ENCODE results near the gene NAPSA.

Gene NAPSA

DNA sequence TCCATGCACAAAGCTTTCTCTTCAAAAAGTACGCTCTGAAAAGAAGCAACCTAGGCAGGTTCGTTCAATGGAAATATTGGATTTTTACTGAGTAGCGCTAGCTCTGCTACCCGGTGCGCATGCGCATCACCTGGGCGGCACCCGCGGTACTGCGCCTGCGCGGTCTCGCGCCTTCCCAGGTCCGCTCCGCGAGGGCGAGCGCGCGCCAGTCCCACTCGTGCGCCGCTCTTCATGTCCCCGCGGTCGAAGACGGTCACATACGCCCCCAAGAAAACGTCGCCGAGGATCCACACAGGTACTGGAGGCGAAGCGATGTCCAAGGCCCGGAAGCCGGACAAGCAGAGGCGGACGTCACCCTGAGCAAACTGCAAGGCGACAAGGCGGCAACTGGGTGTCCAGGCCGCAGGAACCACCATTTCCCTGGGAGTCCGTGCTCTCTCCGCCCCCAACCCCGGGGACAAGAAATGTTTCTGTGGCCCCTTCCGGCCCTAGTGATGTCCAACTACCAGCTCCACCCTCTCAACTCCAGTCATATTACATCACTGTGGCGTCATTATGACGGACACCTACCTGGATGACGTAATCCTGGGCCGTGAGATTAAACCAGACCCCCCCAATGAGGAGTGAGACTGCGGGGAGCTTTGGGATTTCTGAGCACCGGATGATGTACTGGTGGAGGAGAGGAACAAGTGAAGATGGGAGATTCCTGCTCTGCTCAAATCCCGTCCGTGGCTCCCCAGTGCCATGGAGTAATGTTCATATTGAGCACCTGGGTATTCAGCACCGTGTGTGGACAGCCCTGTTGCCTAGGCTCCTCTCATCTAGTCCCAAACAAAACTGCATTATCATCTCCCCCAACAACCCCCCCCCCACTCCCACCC is 31.5 kb downstream of the NAPSA start:
- Histone ChIP-seq H3K79me2 (ENCODE audit: control insufficient read depth, low read length) (peaks cover 44% of the 10 kb centered on the region), H3K4me2 (ENCODE audit: low read length) (peak overlapping the region; percentile 99), H4K20me1 (ENCODE audit: control insufficient read depth, insufficient read depth, low read depth, low read length) (peaks cover 10% of the 10 kb centered on the region), H3F3A (ENCODE audit: control insufficient read depth, insufficient read depth) (peaks cover 30% of the 10 kb centered on the region), H3K4me1 (ENCODE audit: control insufficient read depth, low read length) (peaks cover 64% of the 10 kb centered on the region), H3K27ac (ENCODE audit: low read depth, low read length) (peak overlapping the region; percentile 85), H3K27me3 (ENCODE audit: control insufficient read depth, low read length) (no peaks in the 10 kb centered on the region), H3K9me3 (ENCODE audit: control insufficient read depth, insufficient read depth, low read length) (no peaks in the 10 kb centered on the region), H3K4me3 (ENCODE audit: low read length) (peak overlapping the region; percentile 84), H3K9me2 (replicated peaks; ENCODE audit: control insufficient read depth, low read length) (no peaks in the 10 kb centered on the region), H3K36me3 (ENCODE audit: control insufficient read depth, low read length) (peaks cover 67% of the 10 kb centered on the region)
- TF ChIP-seq EZH2phosphoT487 (IDR thresholded peaks at IDR 0.05; ENCODE audit: borderline replicate concordance, low read length) (no peak), CTCF (IDR thresholded peaks at IDR 0.05; ENCODE audit: low read depth, low read length, poor library complexity, severe bottlenecking) (no peak)

DNA sequence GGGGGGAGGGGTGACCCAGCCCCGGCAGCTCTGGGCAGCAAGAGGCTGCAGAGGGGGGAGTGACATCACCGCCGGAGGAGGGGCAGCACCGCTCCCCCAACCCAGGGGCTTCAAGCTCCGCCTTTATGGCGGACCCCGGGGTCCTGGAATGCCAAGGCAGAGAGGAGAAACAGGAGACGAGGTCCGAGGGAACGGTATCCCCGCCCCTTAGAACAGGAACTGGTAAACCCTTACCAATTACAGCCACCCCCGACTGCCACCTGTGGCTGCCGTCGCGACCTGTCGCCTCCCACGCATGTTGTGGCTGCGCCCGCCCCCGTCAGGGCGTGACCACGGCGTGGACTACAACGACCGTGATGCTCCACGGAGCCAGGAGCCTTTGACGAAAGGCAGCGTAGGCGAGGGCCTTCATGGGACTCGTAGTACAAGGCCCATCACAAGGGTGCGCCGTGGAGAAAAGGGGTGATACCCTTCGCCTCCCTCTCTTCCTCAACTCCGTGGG is 32.2 kb downstream of the NAPSA start:
- Histone ChIP-seq H3K9me2 (replicated peaks; ENCODE audit: control insufficient read depth, low read length) (no peaks in the 10 kb centered on the region), H3K36me3 (ENCODE audit: control insufficient read depth, low read length) (peaks cover 61% of the 10 kb centered on the region), H3K4me1 (ENCODE audit: control insufficient read depth, low read length) (peaks cover 67% of the 10 kb centered on the region), H3K9me3 (ENCODE audit: control insufficient read depth, insufficient read depth, low read length) (no peaks in the 10 kb centered on the region), H3K27me3 (ENCODE audit: control insufficient read depth, low read length) (peaks cover 2% of the 10 kb centered on the region; the same call in 1 of the 2 replicates), H3F3A (ENCODE audit: control insufficient read depth, insufficient read depth) (peaks cover 29% of the 10 kb centered on the region), H3K4me3 (ENCODE audit: low read length) (peak overlapping the region; percentile 84), H3K4me2 (ENCODE audit: low read length) (peak overlapping the region; percentile 99), H3K79me2 (ENCODE audit: control insufficient read depth, low read length) (peaks cover 37% of the 10 kb centered on the region), H3K27ac (ENCODE audit: low read depth, low read length) (peak overlapping the region; percentile 85), H4K20me1 (ENCODE audit: control insufficient read depth, insufficient read depth, low read depth, low read length) (peaks cover 10% of the 10 kb centered on the region)
- TF ChIP-seq EZH2phosphoT487 (IDR thresholded peaks at IDR 0.05; ENCODE audit: borderline replicate concordance, low read length) (no peak), CTCF (IDR thresholded peaks at IDR 0.05; ENCODE audit: low read depth, low read length, poor library complexity, severe bottlenecking) (peak; percentile 8)

DNA sequence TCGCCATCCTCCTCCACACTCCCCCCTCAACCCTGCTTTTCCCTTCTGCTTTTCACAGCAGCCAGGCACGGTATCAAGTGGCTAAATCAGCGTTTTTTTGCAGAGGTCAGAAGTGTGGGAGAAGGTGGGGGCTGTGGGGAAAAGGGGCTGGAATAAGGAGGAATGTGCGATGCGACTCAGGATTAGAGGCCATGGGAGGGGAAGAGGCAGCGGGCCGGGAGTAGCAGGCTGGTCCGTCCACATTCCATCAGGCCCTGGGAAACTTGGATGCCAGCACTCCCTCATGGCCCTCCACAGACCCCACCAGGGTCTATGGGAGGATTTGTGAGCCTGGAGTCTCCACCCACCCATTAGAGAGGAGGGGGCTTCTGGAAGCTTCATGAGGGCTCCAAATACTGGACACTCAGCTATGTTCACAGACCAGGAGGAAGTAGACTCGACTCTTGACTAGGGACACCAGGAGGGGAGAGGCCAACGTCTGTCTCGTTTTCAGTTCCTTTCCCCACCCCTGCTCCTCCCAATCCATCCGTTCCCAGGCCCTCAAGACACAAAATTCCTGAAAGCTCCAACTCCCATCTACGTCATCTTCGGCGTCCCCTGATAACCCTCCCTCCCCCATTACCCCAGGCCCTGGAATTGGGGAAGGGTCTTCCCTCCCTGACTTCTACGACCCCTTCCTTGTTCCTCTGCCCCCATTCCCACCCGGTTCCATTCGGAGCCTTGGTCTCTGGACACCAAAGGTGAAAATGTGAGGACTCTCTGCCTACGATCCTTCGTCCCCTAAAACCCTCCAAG is 33.0 kb downstream of the NAPSA start:
- Histone ChIP-seq H3K27ac (ENCODE audit: low read depth, low read length) (peak overlapping the region; percentile 85), H3K9me2 (replicated peaks; ENCODE audit: control insufficient read depth, low read length) (no peaks in the 10 kb centered on the region)

More for the DNA sequence above, 33.0 kb downstream of the NAPSA start:
- H3K4me3 ChIP-seq (ENCODE audit: low read length): peak overlapping the region; percentile 84
- peaks cover 29% of the 10 kb centered on the region for H3F3A ChIP-seq (ENCODE audit: control insufficient read depth, insufficient read depth)
- H3K4me2 ChIP-seq (ENCODE audit: low read length): peak overlapping the region; percentile 99
- no peaks in the 10 kb centered on the region for H3K9me3 ChIP-seq (ENCODE audit: control insufficient read depth, insufficient read depth, low read length)
- TF ChIP-seq CTCF (IDR thresholded peaks at IDR 0.05; ENCODE audit: low read depth, low read length, poor library complexity, severe bottlenecking) (no peak), EZH2phosphoT487 (IDR thresholded peaks at IDR 0.05; ENCODE audit: borderline replicate concordance, low read length) (no peak)
- peaks cover 29% of the 10 kb centered on the region for H3K79me2 ChIP-seq (ENCODE audit: control insufficient read depth, low read length)
- peaks cover 73% of the 10 kb centered on the region for H3K4me1 ChIP-seq (ENCODE audit: control insufficient read depth, low read length)
- H3K27me3 ChIP-seq (ENCODE audit: control insufficient read depth, low read length): peaks cover 9% of the 10 kb centered on the region
- peaks cover 12% of the 10 kb centered on the region for H4K20me1 ChIP-seq (ENCODE audit: control insufficient read depth, insufficient read depth, low read depth, low read length)
- peaks cover 53% of the 10 kb centered on the region for H3K36me3 ChIP-seq (ENCODE audit: control insufficient read depth, low read length)

Measured in DOHH2 (cell line).